Stimulated activated CD4-positive, alpha-beta T cell treated with anti-CD3 and anti-CD28 coated beads, Interleukin-4, amount 100 ng/mL, for 48 hours (primary cell): ENCODE results near the gene CAMSAP1.

Experiments
- DNase-seq, 2 donors: peaks; one replicate each; pipeline ENCODE4 v3.0.0-alpha.2; 2020; ENCODE audit warnings: low read depth in 2 of 2

Gene CAMSAP1

DNA sequence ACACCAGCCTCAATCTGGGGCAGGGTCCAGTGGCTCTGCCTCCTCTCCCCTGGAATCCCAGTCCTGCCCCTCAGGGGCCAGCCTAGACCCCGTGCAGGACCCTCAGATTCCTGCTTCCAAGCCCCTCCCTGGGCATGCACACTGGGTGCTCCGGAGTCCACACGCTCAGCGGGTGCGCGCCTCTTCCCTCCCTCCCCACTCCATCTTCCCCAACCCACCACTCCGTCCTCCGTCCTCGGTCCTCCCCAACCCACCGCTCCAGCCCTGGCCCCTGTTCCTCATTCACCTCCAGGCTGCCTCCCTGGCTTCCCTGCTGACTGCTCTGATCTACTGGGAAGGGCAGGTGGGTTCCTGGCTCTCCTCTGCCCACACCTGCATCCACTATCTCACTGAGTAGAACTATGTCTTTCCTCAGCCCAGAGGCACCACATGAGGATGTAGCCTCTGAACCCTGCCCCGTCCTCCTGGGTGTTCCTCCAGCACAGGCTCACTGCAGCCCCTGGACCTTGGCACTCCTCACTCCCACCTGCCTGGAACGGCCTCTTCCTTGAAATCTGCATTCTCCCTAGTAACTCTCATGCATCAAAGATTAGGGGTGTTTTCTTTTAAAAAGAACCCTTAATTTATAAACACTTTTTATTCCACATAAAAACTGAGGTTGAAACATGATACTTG, 92.8 kb downstream of the CAMSAP1 start:
- DNase-seq = no peak

DNA sequence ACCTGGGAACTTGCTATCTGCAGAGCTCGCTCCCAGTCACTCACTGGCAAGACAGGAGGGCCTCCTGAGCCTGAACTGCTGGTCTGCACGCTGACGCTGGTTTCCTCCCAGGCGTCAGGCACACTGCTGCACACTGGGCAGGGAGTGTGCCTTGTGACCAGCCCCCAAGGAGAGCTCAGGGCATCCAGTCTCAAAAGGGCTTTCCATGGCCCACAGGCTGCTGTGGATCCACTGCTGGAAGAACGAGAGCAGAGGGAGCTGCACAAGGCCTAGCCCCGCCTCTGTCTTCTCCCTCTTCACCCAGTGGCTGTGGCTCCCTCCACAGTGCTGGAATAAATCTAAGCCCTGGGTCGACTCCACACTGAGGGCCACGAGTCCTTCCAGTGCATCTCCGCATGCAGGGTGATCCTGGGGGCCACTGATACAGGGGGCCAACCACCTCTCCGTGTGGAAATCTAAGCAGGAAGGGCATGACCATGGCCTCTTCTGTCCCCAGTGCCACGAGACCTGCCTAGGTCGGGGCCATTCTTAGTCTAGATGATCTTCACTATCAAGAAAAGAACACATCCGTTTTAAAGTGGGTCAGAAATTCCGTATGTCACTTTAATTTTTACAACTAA, 93.6 kb downstream of the CAMSAP1 start:
- no peak for DNase-seq

DNA sequence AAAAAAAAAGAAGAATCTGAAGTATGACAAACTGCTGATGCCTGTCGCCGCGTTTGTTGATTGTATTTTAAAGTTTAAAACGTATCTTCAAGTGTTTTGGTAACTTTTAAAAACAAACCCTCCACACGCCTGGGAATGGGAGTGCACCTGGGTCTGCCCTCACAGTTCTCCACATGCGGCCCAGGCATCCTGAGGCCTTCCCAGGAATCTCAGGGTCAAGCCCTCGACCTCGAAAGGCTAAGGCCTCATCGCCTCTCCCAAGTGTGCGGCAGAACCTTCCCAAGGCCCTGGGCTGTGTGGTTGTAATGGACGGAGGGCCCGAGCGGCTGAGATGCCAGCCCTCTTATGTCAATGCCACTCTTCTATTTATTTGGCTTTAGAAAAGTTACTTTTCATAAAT, 94.4 kb downstream of the CAMSAP1 start:
- no peak for DNase-seq

DNA sequence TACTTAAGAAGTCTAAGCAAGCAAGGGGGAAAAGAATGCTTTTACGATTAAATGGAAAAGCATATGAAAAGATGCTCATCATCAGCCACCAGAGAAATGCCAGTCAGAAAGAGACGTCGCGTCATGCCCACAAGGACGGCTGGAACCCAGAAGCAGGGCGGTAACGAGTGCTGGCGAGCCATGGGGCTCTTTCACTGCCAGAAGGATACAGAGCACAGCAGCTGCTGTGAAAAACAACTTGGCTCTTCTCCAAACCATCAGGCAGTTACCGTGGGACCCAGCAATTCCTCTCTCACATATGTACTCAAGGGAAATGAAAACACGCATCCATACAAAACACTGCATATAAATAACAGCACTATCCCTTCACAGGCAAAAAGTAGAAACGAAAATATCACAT, 95.5 kb downstream of the CAMSAP1 start:
- no peak for DNase-seq

DNA sequence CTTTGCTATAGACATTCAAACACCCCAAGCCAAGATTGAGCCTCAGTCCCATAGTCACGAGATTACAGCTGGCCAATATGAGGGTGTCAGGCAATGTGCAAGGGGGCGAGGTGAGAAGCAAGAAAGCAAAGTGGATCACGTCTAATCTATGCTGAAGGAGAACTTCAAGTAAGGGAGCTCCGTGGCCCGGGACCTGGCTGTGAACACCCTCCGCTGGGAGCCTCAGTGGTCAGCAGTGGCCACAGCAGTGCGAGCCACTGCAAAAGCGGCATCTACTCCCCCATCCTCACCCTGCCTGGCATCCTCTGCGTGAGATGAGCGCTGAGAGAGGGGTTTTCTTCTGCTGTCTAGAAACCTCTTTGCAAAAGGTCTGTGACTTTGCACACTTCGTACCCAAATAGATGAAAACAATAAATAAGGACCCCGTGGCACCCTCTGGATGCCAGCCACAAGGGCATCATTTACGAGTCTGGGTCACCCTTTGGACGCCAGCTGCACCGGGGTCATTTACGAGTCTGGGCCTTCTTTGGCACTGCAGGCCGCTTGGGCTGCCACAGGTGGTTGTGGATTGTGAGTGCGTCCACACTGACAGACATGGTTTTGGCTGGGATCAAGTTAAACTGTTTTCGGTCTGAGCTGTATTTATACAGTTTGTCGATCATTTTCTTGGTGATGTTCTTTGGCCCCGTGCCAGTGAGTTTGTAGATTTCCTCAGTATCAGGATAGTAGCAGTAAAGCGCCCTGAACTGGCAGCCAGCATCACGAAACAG, 96.4 kb downstream of the CAMSAP1 start:
- DNase-seq = no peak

DNA sequence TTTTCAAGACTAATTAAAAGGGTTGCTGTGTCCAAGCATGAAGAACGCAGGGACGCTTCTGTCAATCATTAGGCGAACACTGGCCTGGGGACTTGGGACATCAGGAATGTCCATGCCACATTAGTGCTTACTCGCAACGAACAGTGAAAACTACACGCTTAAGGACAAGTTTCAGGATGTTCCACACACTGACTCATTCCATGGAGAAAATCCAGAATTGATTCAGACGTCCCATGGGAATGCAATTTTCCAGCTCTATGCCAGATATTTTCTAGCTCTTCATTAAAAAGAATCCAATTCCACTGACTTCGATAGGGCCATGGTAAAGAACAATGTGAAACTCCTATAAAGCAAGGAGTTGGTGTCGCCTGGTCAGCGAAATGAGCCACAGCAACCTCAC, 98.2 kb downstream of the CAMSAP1 start:
- no peak for DNase-seq

DNA sequence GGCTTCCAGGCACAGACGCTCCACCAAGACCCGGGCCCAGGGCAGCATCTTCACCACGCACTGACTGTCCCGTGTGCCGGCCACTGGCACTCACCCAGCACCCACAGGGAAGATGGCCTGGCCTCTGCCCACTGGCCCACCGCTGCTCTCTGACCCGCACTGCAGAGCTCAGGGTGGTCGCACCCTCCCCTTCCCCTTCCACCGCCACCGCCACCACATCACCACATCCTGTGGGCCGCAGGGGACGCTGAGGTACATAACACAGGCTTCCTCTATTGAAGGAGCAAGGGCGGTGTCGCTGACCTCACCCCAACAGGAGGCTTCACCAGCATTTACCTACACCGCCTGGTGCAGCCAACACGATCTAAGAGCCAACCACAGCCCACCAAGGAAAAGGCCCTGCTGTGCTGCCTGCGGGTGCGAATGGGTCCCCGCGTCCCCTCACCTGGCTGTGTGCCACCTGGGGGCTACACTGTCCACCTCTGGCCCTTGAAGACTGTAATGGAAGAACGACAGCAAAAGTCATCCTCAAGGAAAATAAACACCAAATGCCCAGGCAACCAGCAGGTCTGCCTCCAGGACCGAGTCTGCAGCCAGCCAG, 101.8 kb downstream of the CAMSAP1 start:
- DNase-seq = no peak

DNA sequence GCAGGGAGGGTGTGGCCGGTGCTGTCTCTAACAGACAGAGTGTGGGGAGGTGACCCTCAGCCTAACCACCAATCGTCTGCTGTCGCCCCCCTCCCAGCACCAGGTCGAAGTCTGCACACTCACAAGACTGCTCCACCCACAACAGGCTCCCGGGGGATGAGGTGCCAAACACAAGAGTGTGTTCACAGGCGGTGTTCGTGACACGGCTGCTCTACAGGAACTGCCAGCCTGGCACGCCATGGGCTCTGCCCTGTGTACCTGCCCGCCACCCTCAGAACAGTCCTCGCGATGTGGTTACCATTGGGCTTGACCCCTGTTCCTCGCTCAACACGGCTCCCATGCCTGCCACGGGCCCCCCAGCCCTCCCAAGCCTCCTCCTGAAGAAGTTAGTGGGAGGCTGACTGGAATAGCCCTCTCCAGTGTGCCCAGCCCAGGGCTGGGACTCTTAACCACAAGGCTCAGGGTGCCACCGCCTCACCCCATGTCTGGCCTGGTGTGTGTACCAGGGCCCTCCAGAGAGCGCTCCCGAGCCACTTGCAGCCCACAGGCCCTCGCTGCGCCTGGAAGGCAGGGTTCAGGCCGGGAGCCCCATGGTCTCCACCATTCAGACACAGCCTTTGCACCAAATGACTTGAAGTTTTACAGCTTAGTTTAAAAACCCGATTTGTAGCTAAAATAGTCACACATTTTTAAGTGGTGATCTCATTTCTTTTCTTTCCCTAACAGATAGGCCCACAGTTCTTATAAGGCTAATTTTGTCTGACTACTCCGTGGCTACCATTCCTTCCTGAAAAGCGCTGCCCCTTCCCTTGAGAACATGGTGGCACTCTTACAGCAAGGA, 102.5 kb downstream of the CAMSAP1 start:
- no peak for DNase-seq

DNA sequence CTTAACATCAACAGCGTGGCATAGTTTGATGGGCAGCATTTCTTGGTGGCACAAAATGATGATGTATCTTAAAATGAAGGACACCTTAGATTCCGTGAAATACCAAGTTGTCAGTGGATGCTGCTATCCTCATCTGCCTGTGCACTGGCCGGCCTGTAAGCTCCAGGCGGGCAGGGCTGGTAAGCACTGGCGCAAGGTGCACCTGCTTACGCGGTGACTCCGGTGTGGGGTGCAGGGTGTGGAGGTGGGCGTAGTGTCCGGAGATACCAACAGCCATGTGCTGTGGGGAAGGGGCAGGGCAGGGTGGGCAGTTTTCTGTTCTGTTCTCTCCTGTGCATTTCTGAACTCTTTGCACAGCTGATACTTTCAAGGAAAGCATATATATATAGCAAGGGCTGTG, 103.9 kb downstream of the CAMSAP1 start:
- DNase-seq = no peak

DNA sequence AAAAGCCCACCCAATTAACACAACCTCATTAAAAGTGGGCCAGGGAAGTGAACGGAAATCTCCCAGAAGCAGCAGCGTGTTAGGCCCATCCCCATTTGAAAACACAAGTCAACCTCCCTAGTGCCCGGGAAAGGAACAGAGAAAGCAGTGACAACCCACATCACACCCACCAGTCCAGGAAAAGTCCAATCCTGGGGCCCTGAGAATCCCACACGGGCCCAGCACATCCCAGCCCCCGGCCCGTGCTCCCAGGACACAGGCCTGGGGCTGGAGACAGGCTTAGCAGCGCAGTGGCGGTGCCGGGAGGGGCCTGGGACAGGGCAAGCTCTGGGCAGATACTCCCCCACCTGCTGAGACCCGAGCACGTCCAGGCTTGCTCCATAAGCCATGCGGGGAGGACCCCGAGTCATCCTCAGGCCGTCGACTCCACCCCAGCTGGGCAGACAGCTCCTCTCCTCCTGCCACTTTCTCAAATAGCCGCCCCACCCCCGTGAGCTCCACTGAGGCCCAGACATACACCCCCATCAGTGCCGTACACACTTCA, 104.4 kb downstream of the CAMSAP1 start:
- no peak for DNase-seq

DNA sequence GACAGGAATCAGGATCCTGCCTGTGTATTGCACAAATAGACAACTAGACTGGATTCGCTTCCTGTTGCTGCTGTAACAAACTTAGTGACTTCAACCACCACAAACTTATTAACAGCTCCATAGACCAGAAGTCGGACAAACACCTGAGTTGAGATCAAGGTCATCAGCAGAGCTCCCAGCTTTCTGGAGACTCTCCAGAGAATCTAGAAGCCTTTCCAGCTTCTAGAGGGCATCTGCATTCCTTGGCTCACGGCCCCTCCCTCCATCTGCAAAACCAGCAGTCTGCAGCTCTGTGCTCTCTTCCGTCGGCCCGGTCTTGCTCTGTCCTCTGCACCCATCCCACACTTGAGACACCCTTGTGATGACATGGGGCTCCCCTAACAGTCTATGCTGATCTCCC, 106.3 kb downstream of the CAMSAP1 start:
- DNase-seq = no peak

DNA sequence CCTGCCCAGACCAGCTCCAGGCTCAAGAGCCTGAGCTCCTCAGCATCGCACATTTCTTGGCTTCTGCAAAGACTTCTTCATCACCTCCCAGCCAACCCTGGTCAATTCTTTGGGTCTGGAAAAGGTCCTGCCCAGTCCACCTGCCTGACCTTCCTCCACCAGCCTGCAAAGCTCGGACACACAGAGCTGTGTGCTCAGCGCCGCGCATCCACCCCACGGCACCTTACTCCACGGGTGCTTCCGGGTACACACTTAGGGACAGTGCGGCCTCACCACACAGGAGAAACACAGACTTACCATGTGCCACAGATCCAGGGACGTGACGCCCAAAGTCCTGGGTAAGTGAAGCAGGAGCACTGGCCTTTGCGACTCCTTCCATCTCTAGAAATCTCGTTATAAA, 108.1 kb downstream of the CAMSAP1 start:
- DNase-seq = no peak

DNA sequence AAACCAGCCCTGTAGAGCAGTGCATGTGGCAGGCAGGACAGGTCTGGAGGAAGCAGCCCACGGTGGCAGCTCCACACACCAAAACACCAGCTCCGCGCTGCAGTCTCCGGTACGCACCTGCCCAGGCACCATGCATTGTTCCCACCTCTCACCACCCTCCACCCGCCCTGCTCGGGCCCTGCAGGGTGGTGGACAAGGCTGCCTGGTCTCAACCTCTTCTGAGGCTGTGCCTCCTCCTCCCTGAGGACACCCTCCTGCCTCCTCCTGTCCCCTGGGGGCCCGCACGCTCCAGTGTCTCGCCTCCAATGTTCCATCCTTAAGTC, 109.1 kb downstream of the CAMSAP1 start:
- no peak for DNase-seq

DNA sequence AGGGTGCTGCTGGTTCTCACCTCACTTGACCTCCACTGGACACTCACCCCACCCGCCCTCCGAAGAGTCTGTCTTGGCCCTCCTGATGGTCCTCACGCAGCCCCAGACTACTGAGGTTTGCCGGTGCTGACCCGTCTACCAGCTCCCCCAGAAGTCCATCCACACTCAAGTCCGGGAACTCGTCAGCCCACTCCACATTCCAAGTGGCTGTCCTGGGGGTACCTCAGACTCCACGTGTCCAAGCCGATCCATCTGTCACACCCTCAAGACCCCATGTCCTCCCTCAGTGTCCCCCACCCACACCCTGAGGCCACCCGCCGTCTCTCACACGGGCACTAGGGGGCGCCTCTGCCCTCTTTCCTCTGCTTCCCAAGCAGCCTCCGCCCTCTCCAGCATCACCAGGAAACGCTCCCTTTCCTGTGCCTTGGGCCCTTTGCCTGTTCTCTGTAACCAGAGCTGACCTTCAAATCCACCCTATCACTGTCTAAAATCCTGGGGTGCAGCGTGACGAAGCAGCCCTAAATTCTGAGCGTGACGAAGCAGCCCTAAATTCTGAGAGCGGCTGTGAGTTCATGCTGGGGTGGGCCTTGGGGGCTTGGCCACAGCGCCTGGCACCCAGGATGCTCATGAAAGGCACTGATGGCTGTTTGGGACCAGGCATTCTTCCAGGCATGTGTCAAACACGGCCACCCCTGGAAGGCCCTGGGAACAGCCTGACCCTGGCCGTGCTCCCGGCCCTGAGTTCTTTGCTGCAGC, 109.7 kb downstream of the CAMSAP1 start:
- peak; percentile 19 to 45 for DNase-seq

DNA sequence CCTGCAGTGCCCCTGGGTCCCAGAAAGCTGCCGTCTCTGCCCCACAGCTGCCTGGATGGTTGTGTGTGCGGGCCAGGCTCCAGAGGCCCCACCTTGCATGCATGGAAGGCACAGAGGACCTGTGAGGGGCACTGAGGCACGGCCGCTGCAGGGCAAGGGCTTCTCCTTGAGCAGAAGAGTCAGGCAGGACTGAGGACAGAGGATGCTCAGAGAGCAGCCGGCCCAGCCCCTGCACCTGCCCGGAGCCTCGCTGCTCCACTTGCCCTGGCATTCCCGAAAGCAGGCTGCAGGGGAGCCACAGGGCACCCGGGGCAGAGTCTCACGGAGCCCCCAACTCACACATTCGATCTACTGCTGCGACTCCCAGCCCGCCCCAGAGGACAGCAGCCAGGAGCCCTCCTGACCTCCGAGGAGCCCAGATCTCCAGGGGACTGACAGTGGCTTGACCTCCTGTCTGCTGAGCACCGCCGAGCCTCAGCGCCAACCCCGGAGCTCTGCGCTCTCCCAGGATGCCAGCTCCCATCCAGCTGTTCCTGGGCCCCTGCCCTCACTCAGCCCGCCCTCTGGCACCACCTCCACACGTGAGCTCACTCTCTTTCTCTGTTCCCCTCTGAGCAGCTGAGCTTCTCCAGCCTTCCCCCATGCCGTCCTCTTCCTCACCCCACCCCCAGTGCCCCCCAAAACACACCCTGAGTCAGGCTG, 110.4 kb downstream of the CAMSAP1 start:
- DNase-seq = no peak

DNA sequence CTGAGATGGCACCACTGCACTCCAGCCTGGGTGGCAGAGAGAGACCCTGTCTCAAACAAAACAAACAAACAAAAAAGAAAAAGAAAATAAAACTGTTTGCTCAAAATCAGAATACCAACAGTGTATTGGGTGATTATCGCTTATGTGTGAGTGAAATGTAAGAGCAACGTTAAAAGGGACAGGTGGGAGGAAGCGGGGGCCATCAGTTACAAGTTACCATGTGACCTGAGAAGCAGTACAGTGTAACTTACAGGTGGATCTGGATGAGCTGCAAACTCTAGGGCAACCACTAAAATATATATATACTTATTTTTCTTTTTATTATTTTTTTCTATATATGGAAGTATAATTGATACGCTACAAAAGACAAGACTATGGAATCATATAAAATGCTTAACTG, 112.0 kb downstream of the CAMSAP1 start:
- DNase-seq = no peak

DNA sequence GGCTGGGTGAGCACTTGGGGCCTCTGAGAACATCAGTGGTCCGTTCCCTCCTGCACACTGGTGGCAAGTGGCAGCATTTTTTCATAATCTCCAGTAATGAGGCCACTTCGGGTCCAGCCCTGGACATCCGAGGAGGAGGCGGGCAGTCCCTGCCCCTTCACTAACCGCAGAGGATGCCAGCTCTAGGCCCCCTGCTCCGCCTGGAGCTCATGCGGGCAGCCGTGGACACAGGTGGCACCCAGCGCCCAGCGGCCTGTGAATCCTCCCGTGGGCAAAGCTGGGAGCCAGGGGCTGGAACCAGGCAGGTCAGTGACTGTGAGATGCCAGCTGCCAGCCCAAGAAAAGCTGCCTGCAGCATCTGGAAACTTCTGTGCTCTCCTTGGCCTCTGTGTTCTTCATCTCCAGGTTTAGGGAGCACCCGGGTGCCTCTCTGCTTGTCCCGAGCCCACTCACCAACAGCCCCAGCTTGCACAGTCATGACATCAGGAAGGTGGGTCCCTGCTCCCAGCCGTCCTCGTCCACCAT, 112.9 kb downstream of the CAMSAP1 start:
- DNase-seq = no peak

DNA sequence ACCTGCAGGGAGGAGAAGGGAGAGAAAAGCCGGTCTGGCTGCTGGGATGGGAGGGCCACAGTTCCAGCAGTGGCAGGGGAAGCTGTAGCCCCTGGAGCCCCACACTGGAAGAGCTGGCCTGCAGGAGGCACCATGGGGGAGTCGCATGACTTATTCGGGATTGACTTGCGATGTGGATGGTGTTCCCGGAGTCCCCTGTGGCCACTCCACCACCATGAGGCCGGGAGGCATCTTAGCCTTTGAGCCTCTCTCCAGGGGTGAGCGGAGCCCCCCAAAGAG, 113.3 kb downstream of the CAMSAP1 start:
- no peak for DNase-seq

DNA sequence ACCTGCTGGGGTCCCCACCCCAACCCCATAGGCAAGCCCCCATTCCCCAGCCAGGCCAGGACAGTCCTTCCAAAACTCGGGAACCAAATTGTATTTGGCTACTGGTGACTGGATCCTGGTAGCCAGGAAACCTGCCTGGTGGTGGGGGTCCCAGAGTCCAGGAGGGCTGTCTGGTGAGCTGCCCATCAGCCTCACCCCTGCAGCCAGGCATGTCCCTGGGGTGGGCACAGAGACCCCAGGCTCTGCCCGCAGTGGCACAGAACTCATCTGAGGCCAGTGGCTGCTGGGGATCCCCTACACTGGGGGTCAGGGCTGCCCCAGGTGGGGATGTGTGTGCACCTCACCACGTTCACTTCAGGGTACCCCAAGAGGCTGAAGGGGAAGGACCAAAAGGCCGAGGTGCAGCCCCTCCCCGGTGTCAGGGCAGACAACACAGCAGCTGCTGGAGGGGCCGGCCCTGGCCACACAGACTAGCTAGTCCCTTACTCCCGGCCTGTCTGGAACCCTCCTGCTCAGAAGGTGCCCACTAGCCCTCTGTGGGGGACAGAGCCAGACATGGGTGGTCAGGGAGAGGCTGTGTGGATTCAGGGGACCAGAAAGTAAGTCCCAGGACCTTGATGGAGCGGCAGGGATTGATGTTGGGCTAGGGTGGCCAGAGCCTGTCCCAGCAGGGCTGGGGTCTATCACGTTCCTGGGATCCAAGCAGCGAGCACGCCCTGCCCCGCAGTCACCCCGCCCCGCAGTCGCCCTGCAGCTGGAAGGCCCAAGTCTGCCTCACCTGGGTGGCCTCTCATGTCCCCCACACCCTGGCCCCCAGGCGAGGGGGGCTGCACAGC, 113.9 kb downstream of the CAMSAP1 start:
- DNase-seq = no peak
